ENCODE data around the gene LRRC42. TPM values are rescaled to one million over a fixed set of nuclear protein-coding genes. Genes with fewer than 3 reads are reported as not detected.
"Not testable (repeated sequence)": the region's sequence is repeated elsewhere in the genome, so short reads cannot be mapped to it uniquely, and the experiment has no call there.

The LRRC42 gene
- total RNA-seq, 1 experiment from 2014 or later, result 50.1 TPM

DNA sequence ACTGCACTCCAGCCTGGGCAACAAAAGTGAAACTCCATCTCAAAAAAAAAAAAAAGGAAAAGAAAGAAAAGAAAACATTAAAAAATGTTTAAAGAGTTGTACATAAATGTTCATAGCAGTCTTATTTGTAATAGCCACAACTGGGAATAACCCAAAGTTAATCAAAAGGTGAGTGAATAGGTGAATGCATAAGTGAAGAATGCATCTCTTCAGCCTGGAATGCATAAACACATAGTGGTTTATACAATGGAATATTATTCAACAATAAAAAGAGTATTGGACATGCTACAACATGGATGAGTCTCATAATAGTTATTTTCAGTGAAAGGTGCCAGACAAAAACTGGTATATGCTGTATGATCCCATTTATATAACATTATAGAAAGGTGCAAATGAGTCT lies 53.8 kb downstream of the LRRC42 start:
- Histone ChIP-seq H3K9me2 (replicated peaks; ENCODE audit: insufficient read depth, low read length) (no peaks in the 10 kb centered on the region), H3K27ac (ENCODE audit: low read length) (no peak overlapping the region), H3K36me3 (ENCODE audit: insufficient read depth, low read length) (no peaks in the 10 kb centered on the region), H3K9ac (ENCODE audit: low read length) (no peak overlapping the region), H4K20me1 (ENCODE audit: insufficient read depth, low read depth, low read length) (no peaks in the 10 kb centered on the region), H3K4me1 (ENCODE audit: low read length) (no peaks in the 10 kb centered on the region), H3K4me2 (ENCODE audit: low read depth, low read length, poor library complexity, severe bottlenecking) (no peak overlapping the region), H2AFZ (ENCODE audit: low read length) (no peak overlapping the region), H3K27me3 (ENCODE audit: low read length) (no peaks in the 10 kb centered on the region), H3K4me3 (ENCODE audit: low read length) (no peak overlapping the region), H3K79me2 (ENCODE audit: low read length) (no peaks in the 10 kb centered on the region), H3K9me3 (ENCODE audit: low read length) (no peaks in the 10 kb centered on the region)
- no peak for DNase-seq

GRCh38 chr1:54001591-54001990 lies 55.4 kb downstream of the LRRC42 start:
- no peaks in the 10 kb centered on the region for H3K9me2 ChIP-seq (replicated peaks; ENCODE audit: insufficient read depth, low read length)
- no peak overlapping the region for H3K4me2 ChIP-seq (ENCODE audit: low read depth, low read length, poor library complexity, severe bottlenecking)
- H3K27me3 ChIP-seq (ENCODE audit: low read length), result no peaks in the 10 kb centered on the region
- no peaks in the 10 kb centered on the region for H4K20me1 ChIP-seq (ENCODE audit: insufficient read depth, low read depth, low read length)
- no peak overlapping the region for H3K4me3 ChIP-seq (ENCODE audit: low read length)
- H3K27ac ChIP-seq (ENCODE audit: low read length), result no peak overlapping the region
- no peaks in the 10 kb centered on the region for H3K4me1 ChIP-seq (ENCODE audit: low read length)
- no peaks in the 10 kb centered on the region for H3K79me2 ChIP-seq (ENCODE audit: low read length)
- no peaks in the 10 kb centered on the region for H3K36me3 ChIP-seq (ENCODE audit: insufficient read depth, low read length)
- no peaks in the 10 kb centered on the region for H3K9me3 ChIP-seq (ENCODE audit: low read length)
- DNase-seq, result no peak
- H2AFZ ChIP-seq (ENCODE audit: low read length), result no peak overlapping the region
- no peak overlapping the region for H3K9ac ChIP-seq (ENCODE audit: low read length)

DNA sequence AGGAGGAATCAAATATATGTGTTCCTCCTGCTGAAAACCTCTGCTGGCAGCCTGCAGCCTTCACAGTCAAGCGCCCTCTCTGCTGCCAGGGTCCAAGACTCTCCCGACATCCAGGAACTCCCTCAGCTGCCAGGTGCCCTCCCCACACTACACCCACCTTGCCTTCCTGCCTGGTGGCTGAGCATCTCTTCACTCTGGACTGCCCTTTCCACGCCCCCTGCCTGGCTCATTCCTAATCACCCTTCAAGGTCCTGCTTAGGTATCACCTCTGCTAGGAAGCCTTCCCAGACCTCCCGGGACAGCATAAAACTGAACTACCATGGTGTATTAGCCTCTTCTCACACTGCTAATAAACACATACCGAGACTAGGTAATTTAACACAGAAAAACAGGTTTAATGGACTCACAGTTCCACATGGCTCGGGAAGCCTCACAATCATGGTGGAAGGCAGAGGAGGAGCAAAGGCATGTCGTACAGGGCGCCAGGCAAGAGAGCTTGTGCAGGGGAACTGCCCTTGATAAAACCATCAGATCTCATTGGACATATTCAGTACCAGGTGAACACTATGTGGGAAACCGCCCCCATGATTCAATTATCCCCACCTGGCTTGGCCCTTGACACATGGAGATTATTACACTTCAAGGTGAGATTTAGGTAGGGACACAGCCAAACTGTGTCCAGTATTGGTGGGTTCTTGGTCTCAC lies 56.5 kb downstream of the LRRC42 start:
- no peak overlapping the region for H3K4me2 ChIP-seq (ENCODE audit: low read depth, low read length, poor library complexity, severe bottlenecking)
- no peak overlapping the region for H3K27ac ChIP-seq (ENCODE audit: low read length)
- no peak overlapping the region for H3K4me3 ChIP-seq (ENCODE audit: low read length)
- no peaks in the 10 kb centered on the region for H3K27me3 ChIP-seq (ENCODE audit: low read length)
- no peak overlapping the region for H2AFZ ChIP-seq (ENCODE audit: low read length)
- H3K9me2 ChIP-seq (replicated peaks; ENCODE audit: insufficient read depth, low read length), result no peaks in the 10 kb centered on the region
- no peaks in the 10 kb centered on the region for H3K9me3 ChIP-seq (ENCODE audit: low read length)
- H3K79me2 ChIP-seq (ENCODE audit: low read length), result no peaks in the 10 kb centered on the region
- no peaks in the 10 kb centered on the region for H3K4me1 ChIP-seq (ENCODE audit: low read length)
- no peaks in the 10 kb centered on the region for H4K20me1 ChIP-seq (ENCODE audit: insufficient read depth, low read depth, low read length)
- DNase-seq, result no peak
- H3K36me3 ChIP-seq (ENCODE audit: insufficient read depth, low read length), result no peaks in the 10 kb centered on the region
- no peak overlapping the region for H3K9ac ChIP-seq (ENCODE audit: low read length)

DNA sequence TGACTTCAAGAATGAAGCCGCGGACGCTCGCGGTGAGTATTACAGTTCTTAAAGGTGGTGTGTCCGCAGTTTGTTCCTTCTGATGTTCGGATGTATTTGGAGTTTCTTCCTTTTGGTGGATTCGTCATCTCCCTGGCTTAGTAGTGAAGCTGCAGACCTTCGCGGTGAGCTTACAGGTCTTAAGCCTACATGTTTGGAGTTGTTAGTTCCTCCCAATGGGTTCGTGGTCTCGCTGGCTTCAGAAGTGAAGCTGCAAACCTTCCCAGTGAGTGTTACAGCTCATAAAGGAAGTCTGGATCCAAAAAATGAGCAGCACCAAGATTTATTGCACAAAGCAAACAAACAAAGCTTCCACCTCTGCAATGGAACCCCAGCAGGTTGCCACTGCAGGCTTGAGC lies 57.1 kb downstream of the LRRC42 start:
- H3K4me3 ChIP-seq (ENCODE audit: low read length), result no peak overlapping the region
- H3K79me2 ChIP-seq (ENCODE audit: low read length), result no peaks in the 10 kb centered on the region
- H3K27me3 ChIP-seq (ENCODE audit: low read length), result no peaks in the 10 kb centered on the region
- H3K9ac ChIP-seq (ENCODE audit: low read length), result no peak overlapping the region
- no peak overlapping the region for H3K27ac ChIP-seq (ENCODE audit: low read length)
- H3K36me3 ChIP-seq (ENCODE audit: insufficient read depth, low read length), result no peaks in the 10 kb centered on the region
- no peak overlapping the region for H2AFZ ChIP-seq (ENCODE audit: low read length)
- no peaks in the 10 kb centered on the region for H4K20me1 ChIP-seq (ENCODE audit: insufficient read depth, low read depth, low read length)
- DNase-seq, result no peak
- no peaks in the 10 kb centered on the region for H3K9me3 ChIP-seq (ENCODE audit: low read length)
- no peak overlapping the region for H3K4me2 ChIP-seq (ENCODE audit: low read depth, low read length, poor library complexity, severe bottlenecking)
- no peaks in the 10 kb centered on the region for H3K9me2 ChIP-seq (replicated peaks; ENCODE audit: insufficient read depth, low read length)
- no peaks in the 10 kb centered on the region for H3K4me1 ChIP-seq (ENCODE audit: low read length)

GRCh38 chr1:54003750-54004480 lies 57.8 kb downstream of the LRRC42 start:
- H3K4me2 ChIP-seq (ENCODE audit: low read depth, low read length, poor library complexity, severe bottlenecking); H3K36me3 ChIP-seq (ENCODE audit: insufficient read depth, low read length); H3K79me2 ChIP-seq (ENCODE audit: low read length); H2AFZ ChIP-seq (ENCODE audit: low read length); H3K27ac ChIP-seq (ENCODE audit: low read length); H3K9ac ChIP-seq (ENCODE audit: low read length); DNase-seq; H3K9me2 ChIP-seq (replicated peaks; ENCODE audit: insufficient read depth, low read length); H3K9me3 ChIP-seq (ENCODE audit: low read length); H4K20me1 ChIP-seq (ENCODE audit: insufficient read depth, low read depth, low read length); H3K4me3 ChIP-seq (ENCODE audit: low read length); H3K4me1 ChIP-seq (ENCODE audit: low read length); H3K27me3 ChIP-seq (ENCODE audit: low read length): not testable (repeated sequence)

DNA sequence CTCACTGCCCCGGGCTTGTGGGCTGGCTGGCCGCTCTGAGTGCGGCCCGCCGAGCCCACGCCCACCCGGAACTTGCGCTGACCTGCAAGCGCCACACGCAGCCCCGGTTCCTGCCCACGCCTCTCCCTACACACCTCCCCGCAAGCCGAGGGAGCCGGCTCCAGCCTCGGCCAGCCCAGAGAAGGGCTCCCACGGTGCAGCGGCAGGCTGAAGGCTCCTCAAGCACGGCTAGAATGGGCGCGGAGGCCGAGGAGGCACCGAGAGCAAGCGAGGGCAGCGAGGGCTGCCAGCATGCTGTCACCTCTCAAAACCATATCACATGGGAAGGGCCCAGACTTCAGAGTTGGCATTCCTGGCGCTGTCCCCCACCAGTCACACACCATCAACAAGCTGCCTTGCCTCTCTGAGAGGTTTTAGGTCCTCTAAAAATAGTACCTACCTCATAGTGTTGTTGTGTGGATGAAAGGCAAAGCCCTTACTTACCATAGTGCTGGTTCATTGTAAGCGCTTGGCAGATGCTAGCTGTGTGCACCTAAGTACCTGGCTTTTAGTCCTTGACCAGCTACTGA lies 58.4 kb downstream of the LRRC42 start:
- Histone ChIP-seq H3K79me2 (ENCODE audit: low read length) (no peaks in the 10 kb centered on the region), H3K9ac (ENCODE audit: low read length) (no peak overlapping the region), H2AFZ (ENCODE audit: low read length) (no peak overlapping the region)

DNA sequence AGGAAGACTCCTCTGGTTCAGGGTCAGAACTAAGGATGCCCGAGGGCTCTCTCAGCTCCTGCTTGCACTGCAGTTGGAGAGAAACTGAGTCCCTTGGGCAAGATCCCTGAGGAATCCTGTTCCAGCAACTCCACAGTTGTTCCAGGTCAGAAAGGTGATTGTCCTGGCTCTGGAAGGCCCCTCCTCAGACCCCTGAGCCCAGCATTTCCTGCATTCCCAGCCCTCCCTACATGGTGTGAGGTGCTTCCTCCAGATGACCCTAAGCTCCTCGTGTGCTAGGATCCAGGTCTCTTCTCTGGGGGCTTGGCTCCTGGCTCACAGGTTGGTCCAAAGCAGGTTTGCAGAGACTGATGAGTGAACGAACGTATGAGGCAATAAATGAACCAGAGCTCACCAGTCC lies 60.4 kb downstream of the LRRC42 start:
- Histone ChIP-seq H4K20me1 (ENCODE audit: insufficient read depth, low read depth, low read length) (no peaks in the 10 kb centered on the region), H3K79me2 (ENCODE audit: low read length) (no peaks in the 10 kb centered on the region), H3K4me2 (ENCODE audit: low read depth, low read length, poor library complexity, severe bottlenecking) (no peak overlapping the region), H3K4me1 (ENCODE audit: low read length) (no peaks in the 10 kb centered on the region), H3K27me3 (ENCODE audit: low read length) (no peaks in the 10 kb centered on the region), H2AFZ (ENCODE audit: low read length) (no peak overlapping the region), H3K9me2 (replicated peaks; ENCODE audit: insufficient read depth, low read length) (no peaks in the 10 kb centered on the region), H3K36me3 (ENCODE audit: insufficient read depth, low read length) (no peaks in the 10 kb centered on the region), H3K9ac (ENCODE audit: low read length) (no peak overlapping the region), H3K4me3 (ENCODE audit: low read length) (no peak overlapping the region), H3K27ac (ENCODE audit: low read length) (no peak overlapping the region), H3K9me3 (ENCODE audit: low read length) (no peaks in the 10 kb centered on the region)
- DNase-seq, result no peak

More for the DNA sequence above, 58.4 kb downstream of the LRRC42 start:
- no peak for DNase-seq
- Histone ChIP-seq H3K27ac (ENCODE audit: low read length) (no peak overlapping the region), H3K4me2 (ENCODE audit: low read depth, low read length, poor library complexity, severe bottlenecking) (no peak overlapping the region), H3K4me1 (ENCODE audit: low read length) (no peaks in the 10 kb centered on the region), H3K36me3 (ENCODE audit: insufficient read depth, low read length) (no peaks in the 10 kb centered on the region), H4K20me1 (ENCODE audit: insufficient read depth, low read depth, low read length) (no peaks in the 10 kb centered on the region), H3K27me3 (ENCODE audit: low read length) (no peaks in the 10 kb centered on the region), H3K9me3 (ENCODE audit: low read length) (no peaks in the 10 kb centered on the region), H3K9me2 (replicated peaks; ENCODE audit: insufficient read depth, low read length) (no peaks in the 10 kb centered on the region), H3K4me3 (ENCODE audit: low read length) (no peak overlapping the region)

DNA sequence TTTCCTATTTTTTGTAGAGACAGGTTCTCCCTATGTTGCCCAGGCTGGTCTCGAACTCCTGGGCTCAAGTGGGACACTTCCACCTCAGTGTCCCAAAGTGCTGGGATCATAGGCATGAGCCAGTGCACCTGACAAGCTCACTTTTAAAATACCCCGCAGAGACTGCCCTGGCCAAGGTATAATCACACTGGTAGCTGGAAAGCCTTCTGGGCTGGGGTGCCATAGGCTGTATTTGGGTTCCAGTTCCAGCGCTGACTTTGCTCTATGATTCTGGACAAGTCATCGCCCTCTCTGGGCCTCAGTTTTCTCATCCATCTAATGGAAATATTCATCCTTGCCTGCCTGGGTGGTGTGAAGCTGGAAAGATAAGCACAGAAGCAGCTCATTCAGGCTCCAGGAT lies 61.5 kb downstream of the LRRC42 start:
- H3K4me2 ChIP-seq (ENCODE audit: low read depth, low read length, poor library complexity, severe bottlenecking), result no peak overlapping the region
- no peaks in the 10 kb centered on the region for H3K36me3 ChIP-seq (ENCODE audit: insufficient read depth, low read length)
- no peaks in the 10 kb centered on the region for H3K27me3 ChIP-seq (ENCODE audit: low read length)
- no peak overlapping the region for H2AFZ ChIP-seq (ENCODE audit: low read length)
- no peak overlapping the region for H3K27ac ChIP-seq (ENCODE audit: low read length)
- no peak for DNase-seq
- no peaks in the 10 kb centered on the region for H3K79me2 ChIP-seq (ENCODE audit: low read length)
- no peaks in the 10 kb centered on the region for H4K20me1 ChIP-seq (ENCODE audit: insufficient read depth, low read depth, low read length)
- no peak overlapping the region for H3K4me3 ChIP-seq (ENCODE audit: low read length)
- no peak overlapping the region for H3K9ac ChIP-seq (ENCODE audit: low read length)
- no peaks in the 10 kb centered on the region for H3K9me3 ChIP-seq (ENCODE audit: low read length)
- H3K4me1 ChIP-seq (ENCODE audit: low read length), result no peaks in the 10 kb centered on the region
- no peaks in the 10 kb centered on the region for H3K9me2 ChIP-seq (replicated peaks; ENCODE audit: insufficient read depth, low read length)

Measured in Karpas-422 (cell line).